Adrenal gland (tissue), 12 donors: ENCODE measurements around the gene ZNF124. TPM values are rescaled to one million over a fixed set of nuclear protein-coding genes. Genes with fewer than 3 reads are reported as not detected.

ENCODE experiments used
- DNase-seq, 7 donors: peaks; one replicate each; pipeline ENCODE4 v3.0.0-alpha.2; 2019 to 2020
- H3K27ac ChIP-seq, 5 donors: fragments of 200-600 bp; sonication (generic) in 4 of 5; 1 replicate in 3 of 5; 2 replicates in 2 of 5; pipeline versions ENCODE4 v1.5.1 to v1.8.0; 2016 to 2020; ENCODE audit warnings: mild to moderate bottlenecking in 1 of 5
- H3K27me3 ChIP-seq: fragments of 200-600 bp; 2 replicates; pipeline ENCODE4 v1.8.0; 2021
- H3K36me3 ChIP-seq, 2 donors: fragments of 200-600 bp; replicated peaks in 1 of 2; 1 replicate in 1 of 2; 2 replicates in 1 of 2; pipeline versions ENCODE4 v1.5.1 to v1.8.0; 2018 to 2022
- H3K4me1 ChIP-seq, 2 donors: fragments of 200-600 bp; replicated peaks in 1 of 2; 1 replicate in 1 of 2; 2 replicates in 1 of 2; pipeline versions ENCODE4 v1.5.1 to v1.8.0; 2018 to 2021
- H3K4me3 ChIP-seq, 4 donors: fragments of 200-600 bp; sonication (generic) in 3 of 4; one replicate each; pipeline ENCODE4 v1.5.1; 2016 to 2018
- H3K9me3 ChIP-seq, 3 donors: fragments of 200-600 bp; sonication (generic) in 1 of 3; replicated peaks in 1 of 3; 1 replicate in 2 of 3; 2 replicates in 1 of 3; pipeline versions ENCODE4 v1.5.1 to v1.8.0; 2016 to 2021
- POLR2A ChIP-seq, 2 donors: fragments of 450-650 bp; IDR thresholded peaks; one replicate each; pipeline ENCODE4 v1.6.1; 2017; ENCODE audit warnings: antibody characterized with exemption in 2 of 2, mild to moderate bottlenecking in 2 of 2, moderate library complexity in 1 of 2
- WGBS, 4 donors: extraction: QIAGEN DNeasy Blood & Tissue Kit in 2 of 4; methylation state at CpG; one replicate each; pipeline versions ENCODE4 v1.1.5 to v1.1.7; 2013 to 2017; 5-methylcytosine and 5-hydroxymethylcytosine counted together
- intact Hi-C, 2 donors: fragments of 100-400 bp; cut with DNase I; formaldehyde crosslinking; loops; one replicate each; pipeline versions ENCODE4 v1.14.1 to v1.15.0; 2022 to 2023
- polyA plus RNA-seq, 3 donors: library from polyadenylated mRNA; stranded (reverse); fragments of 200-250 nt in 2 of 3; fragments of 350-450 nt in 1 of 3; fragmentation: Illumina TruSeq in 1 of 3; extraction: RNeasy Lipid Tissue Mini Kit (QIAGEN cat#74804) in 1 of 3; gene quantifications; one replicate each; pipeline ENCODE4 v1.2.3, GENCODE V29; 2013 to 2014
- total RNA-seq, 9 donors: library from RNA; depleted of rRNA in 4 of 9; stranded (reverse); fragments of >200 nt in 4 of 9; fragments of 120-200 nt in 1 of 9; fragmentation: NEBNext Ultra II Directional in 1 of 9; extraction: Animal tissue kit (Norgen Biotek cat#: 25700) in 1 of 9; gene quantifications; one replicate each; pipeline versions ENCODE4 v1.1.0 to v1.2.4, GENCODE V29; 2013 to 2023
- TF ChIP-seq, protein P1 (sequence below), 6 experiments: fragments of 450-650 bp in 4 of 6; fragments of 200-600 bp in 2 of 6; sonication (generic) in 1 of 6; IDR thresholded peaks; 1 replicate in 5 of 6; 2 replicates in 1 of 6; pipeline versions ENCODE4 v1.5.1 to v1.8.0; 2016 to 2021; ENCODE audit warnings: antibody characterized with exemption in 6 of 6, mild to moderate bottlenecking in 2 of 6, moderate library complexity in 1 of 6
- donor health status: healthy with polysubstance abuse.
- donor health status: Bipolar disorder and iron deficiency.
- donor health status: DM: yes; HTN: yes; CAD: no.
- donor health status: DM: no; HTN: no; CAD: no.
- donor health status: DM: no; HTN: no; CAD: no.
- donor health status: DM: yes; HTN: yes; CAD: no.

The ZNF124 gene
- total and polyA plus RNA-seq, 12 donors = 0.97 to 24.8 (median 12.5) TPM

- no peak for TF ChIP-seq POLR2A (IDR thresholded peaks at IDR 0.05)
- TF ChIP-seq, protein P1, sequence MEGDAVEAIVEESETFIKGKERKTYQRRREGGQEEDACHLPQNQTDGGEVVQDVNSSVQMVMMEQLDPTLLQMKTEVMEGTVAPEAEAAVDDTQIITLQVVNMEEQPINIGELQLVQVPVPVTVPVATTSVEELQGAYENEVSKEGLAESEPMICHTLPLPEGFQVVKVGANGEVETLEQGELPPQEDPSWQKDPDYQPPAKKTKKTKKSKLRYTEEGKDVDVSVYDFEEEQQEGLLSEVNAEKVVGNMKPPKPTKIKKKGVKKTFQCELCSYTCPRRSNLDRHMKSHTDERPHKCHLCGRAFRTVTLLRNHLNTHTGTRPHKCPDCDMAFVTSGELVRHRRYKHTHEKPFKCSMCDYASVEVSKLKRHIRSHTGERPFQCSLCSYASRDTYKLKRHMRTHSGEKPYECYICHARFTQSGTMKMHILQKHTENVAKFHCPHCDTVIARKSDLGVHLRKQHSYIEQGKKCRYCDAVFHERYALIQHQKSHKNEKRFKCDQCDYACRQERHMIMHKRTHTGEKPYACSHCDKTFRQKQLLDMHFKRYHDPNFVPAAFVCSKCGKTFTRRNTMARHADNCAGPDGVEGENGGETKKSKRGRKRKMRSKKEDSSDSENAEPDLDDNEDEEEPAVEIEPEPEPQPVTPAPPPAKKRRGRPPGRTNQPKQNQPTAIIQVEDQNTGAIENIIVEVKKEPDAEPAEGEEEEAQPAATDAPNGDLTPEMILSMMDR (IDR thresholded peaks at IDR 0.05) = no peak
- H3K4me1 ChIP-seq = no peaks in the 10 kb centered on the region
- no peak overlapping the region for H3K27ac ChIP-seq
- DNase-seq = no peak
- no peak overlapping the region for H3K4me3 ChIP-seq
- H3K9me3 ChIP-seq = peaks cover 0 to 40% (median 19%) of the 10 kb centered on the region in 3 donors
- H3K36me3 ChIP-seq = peaks cover 0 to 2% of the 10 kb centered on the region in 2 donors
- no peaks in the 10 kb centered on the region for H3K27me3 ChIP-seq
- intact Hi-C loops = no loop called here
These were observed 22.1 kb upstream of the ZNF124 start for GRCh38 chr1:247193958-247194357.

- intact Hi-C loops = no loop called here
- Histone ChIP-seq H3K27ac (no peak overlapping the region), H3K4me1 (no peaks in the 10 kb centered on the region), H3K27me3 (no peaks in the 10 kb centered on the region), H3K36me3 (no peaks in the 10 kb centered on the region), H3K9me3 (peaks cover 0 to 41% (median 24%) of the 10 kb centered on the region in 3 donors), H3K4me3 (peak overlapping the region in 1 of 4 donors; percentile 9)
- TF ChIP-seq POLR2A (IDR thresholded peaks at IDR 0.05) = no peak
- TF ChIP-seq, protein P1 (IDR thresholded peaks at IDR 0.05) = no peak
- WGBS, 4 donors = 78 to 91% (median 85%) methylated on average over 2 of the region's 2 CpGs
- no peak for DNase-seq
These were observed 18.4 kb upstream of the ZNF124 start for GRCh38 chr1:247189981-247190798.

DNA sequence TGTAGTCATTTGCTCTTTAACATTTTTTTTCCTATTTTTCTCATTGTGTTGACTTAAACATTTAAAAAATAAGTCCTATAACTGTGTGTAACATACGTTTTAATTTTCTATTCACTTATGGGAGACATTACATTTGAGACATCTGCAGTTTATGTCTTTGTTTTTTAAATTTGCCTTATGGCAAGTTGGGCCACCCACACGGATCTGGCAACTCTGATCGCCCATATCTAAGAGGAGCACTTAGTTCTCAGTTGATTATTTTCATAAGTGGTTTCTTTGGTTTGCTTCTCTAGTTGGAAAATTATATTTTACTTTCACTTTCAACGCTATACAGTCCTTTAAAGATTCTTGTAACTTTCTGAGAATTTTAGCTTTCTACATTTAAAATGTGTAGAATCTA lies 13.8 kb upstream of the ZNF124 start:
- WGBS, 4 donors = 76 to 89% (median 82%) methylated on average over 4 of the region's 4 CpGs
- no peak overlapping the region for H3K4me3 ChIP-seq
- TF ChIP-seq POLR2A (IDR thresholded peaks at IDR 0.05) = no peak
- H3K27ac ChIP-seq = no peak overlapping the region
- no peaks in the 10 kb centered on the region for H3K4me1 ChIP-seq
- H3K27me3 ChIP-seq = no peaks in the 10 kb centered on the region
- intact Hi-C loops = no loop called here
- H3K36me3 ChIP-seq = no peaks in the 10 kb centered on the region
- no peak for DNase-seq
- H3K9me3 ChIP-seq = peaks cover 0 to 18% (median 11%) of the 10 kb centered on the region in 3 donors

DNA sequence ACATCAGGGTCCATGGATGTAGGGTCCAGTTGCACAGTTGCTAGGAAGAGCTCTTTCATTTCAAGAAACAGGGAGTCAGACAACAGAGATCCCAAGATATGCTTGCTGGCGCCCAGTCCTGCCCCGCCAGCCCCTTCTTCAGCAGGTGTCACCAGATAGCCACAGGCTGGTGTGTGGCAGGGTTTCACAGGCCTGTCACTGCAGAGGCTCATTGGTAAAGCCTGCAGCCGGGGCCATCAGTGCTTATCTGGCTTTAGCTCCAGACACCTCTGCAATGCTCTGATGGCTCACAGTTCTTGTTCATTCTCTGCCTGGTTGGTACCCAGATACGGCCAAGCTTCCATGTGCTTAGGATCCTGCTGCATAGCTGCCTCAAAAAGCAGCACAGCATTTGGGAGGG lies 12.4 kb upstream of the ZNF124 start:
- Histone ChIP-seq H3K27me3 (no peaks in the 10 kb centered on the region), H3K4me3 (no peak overlapping the region), H3K27ac (no peak overlapping the region), H3K9me3 (peaks cover 0 to 5% (median 5%) of the 10 kb centered on the region in 3 donors), H3K36me3 (no peaks in the 10 kb centered on the region), H3K4me1 (no peaks in the 10 kb centered on the region)
- TF ChIP-seq, protein P1 (IDR thresholded peaks at IDR 0.05) = no peak
- TF ChIP-seq POLR2A (IDR thresholded peaks at IDR 0.05) = no peak
- intact Hi-C loops = no loop called here
- no peak for DNase-seq
- 93 to 100% (median 96%) methylated on average over 3 to 4 of the region's 4 CpGs; no CpG with 5 or more reads in 1 of the 4 donors for WGBS, 4 donors

DNA sequence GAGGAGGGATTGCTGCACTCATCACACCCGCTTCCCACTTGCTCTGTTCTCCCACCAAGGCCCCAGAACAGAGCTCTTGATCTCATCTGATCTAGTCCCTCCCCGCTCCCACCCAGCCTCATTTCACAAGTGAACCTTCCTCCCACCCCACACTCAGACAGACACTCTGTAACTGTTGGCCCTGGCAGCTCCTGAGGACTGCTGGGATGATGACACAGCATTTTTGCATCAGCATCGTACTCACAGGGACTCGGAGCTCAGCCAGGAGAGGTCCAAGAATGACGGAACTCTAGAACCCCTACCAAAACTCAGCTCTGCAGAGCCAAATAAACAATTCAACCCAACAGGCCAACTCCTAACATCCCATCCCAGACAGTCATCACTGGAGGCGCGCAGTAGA lies 11.2 kb upstream of the ZNF124 start:
- H3K9me3 ChIP-seq = peaks cover 0 to 5% (median 0%) of the 10 kb centered on the region in 3 donors
- intact Hi-C loops = no loop called here
- 85 to 95% (median 88%) methylated on average over 5 to 7 of the region's 7 CpGs for WGBS, 4 donors
- no peaks in the 10 kb centered on the region for H3K36me3 ChIP-seq
- H3K27ac ChIP-seq = no peak overlapping the region
- H3K4me1 ChIP-seq = no peaks in the 10 kb centered on the region
- no peak overlapping the region for H3K4me3 ChIP-seq
- no peaks in the 10 kb centered on the region for H3K27me3 ChIP-seq
- no peak for DNase-seq
- no peak for TF ChIP-seq POLR2A (IDR thresholded peaks at IDR 0.05)
- TF ChIP-seq, protein P1 (IDR thresholded peaks at IDR 0.05) = no peak
